Gastroesophageal sphincter (tissue), 4 donors: ENCODE results near the gene CDH4. TPM values are rescaled to one million over a fixed set of nuclear protein-coding genes. Genes with fewer than 3 reads are reported as not detected.

Source experiments
- ATAC-seq: fragments of 150-250 bp; one replicate; pipeline ENCODE4 v1.9.1; 2016; ENCODE audit warnings: mild to moderate bottlenecking, moderate library complexity
- H3K27ac ChIP-seq, 4 donors: fragments of 200-600 bp; sonication (generic) in 3 of 4; 1 replicate in 3 of 4; 2 replicates in 1 of 4; pipeline ENCODE4 v1.5.1; 2016 to 2019
- H3K27me3 ChIP-seq: fragments of 200-600 bp; sonication (generic); one replicate; pipeline ENCODE4 v1.5.1; 2019
- H3K36me3 ChIP-seq, 2 donors: fragments of 200-600 bp; sonication (generic); one replicate each; pipeline ENCODE4 v1.5.1; 2019; ENCODE audit warnings: control low read depth in 1 of 2
- H3K4me1 ChIP-seq, 3 donors: fragments of 200-600 bp; sonication (generic); 1 replicate in 2 of 3; 2 replicates in 1 of 3; pipeline ENCODE4 v1.5.1; 2016 to 2019; ENCODE audit warnings: control low read depth in 2 of 3
- H3K4me3 ChIP-seq, 2 donors: fragments of 200-600 bp; sonication (generic); one replicate each; pipeline ENCODE4 v1.5.1; 2019; ENCODE audit warnings: mild to moderate bottlenecking in 1 of 2, moderate library complexity in 1 of 2
- H3K9me3 ChIP-seq, 3 donors: fragments of 200-600 bp; sonication (generic); one replicate each; pipeline ENCODE4 v1.5.1; 2017 to 2019; ENCODE audit warnings: control low read depth in 2 of 3
- CTCF ChIP-seq, 4 experiments: fragments of 200-600 bp in 2 of 4; fragments of 450-650 bp in 2 of 4; sonication (generic) in 1 of 4; IDR thresholded peaks; one replicate each; pipeline ENCODE4 v1.5.1; 2017 to 2019; ENCODE audit warnings: antibody characterized with exemption in 4 of 4, mild to moderate bottlenecking in 2 of 4, moderate library complexity in 2 of 4
- EP300 ChIP-seq: sonication (generic); formaldehyde crosslinking; IDR thresholded peaks from one replicate; pipeline ENCODE4 v1.6.1; 2017; ENCODE audit warnings: antibody characterized with exemption, mild to moderate bottlenecking
- POLR2A ChIP-seq, 2 donors: fragments of 450-650 bp; IDR thresholded peaks; one replicate each; pipeline ENCODE4 v1.6.1; 2017; ENCODE audit warnings: antibody characterized with exemption in 2 of 2, mild to moderate bottlenecking in 2 of 2, moderate library complexity in 1 of 2
- POLR2AphosphoS5 ChIP-seq: sonication (generic); formaldehyde crosslinking; IDR thresholded peaks from one replicate; pipeline ENCODE4 v1.6.1; 2017; ENCODE audit warnings: antibody characterized with exemption
- WGBS, 2 donors: methylation state at CpG; one replicate each; pipeline ENCODE4 v1.1.5; 2018; ENCODE audit warnings: low coverage in 1 of 2; 5-methylcytosine and 5-hydroxymethylcytosine counted together
- total RNA-seq, 4 donors: library from RNA; depleted of rRNA; stranded (reverse); fragments of >200 nt; gene quantifications; one replicate each; pipeline ENCODE4 v1.1.0, GENCODE V29; 2016

Gene CDH4
- total RNA-seq, 4 donors from 2014 or later = under 0.01 to 1.5 (median 0.42) TPM; not detected in 1

GRCh38 chr20:61923371-61924166 lies 671.5 kb downstream of the CDH4 start:
- Histone ChIP-seq H3K27ac (no peak overlapping the region), H3K9me3 (no peaks in the 10 kb centered on the region), H3K36me3 (no peaks in the 10 kb centered on the region), H3K4me1 (no peaks in the 10 kb centered on the region), H3K27me3 (peaks cover 32% of the 10 kb centered on the region), H3K4me3 (no peak overlapping the region)
- ATAC-seq = no peak
- 65% methylated on average over 5 of the region's 28 CpGs; no CpG with 5 or more reads in 1 of the 2 donors for WGBS, 2 donors
- TF ChIP-seq POLR2A (IDR thresholded peaks at IDR 0.05) (no peak), POLR2AphosphoS5 (no peak)

- Histone ChIP-seq H3K9me3 (no peaks in the 10 kb centered on the region), H3K36me3 (no peaks in the 10 kb centered on the region), H3K27me3 (peaks cover 32% of the 10 kb centered on the region), H3K4me1 (no peaks in the 10 kb centered on the region), H3K4me3 (no peak overlapping the region), H3K27ac (no peak overlapping the region)
- ATAC-seq = no peak
- 93% methylated on average over 3 of the region's 19 CpGs; no CpG with 5 or more reads in 1 of the 2 donors for WGBS, 2 donors
- TF ChIP-seq POLR2AphosphoS5 = no peak
- no peak for TF ChIP-seq CTCF (IDR thresholded peaks at IDR 0.05)
- TF ChIP-seq EP300 = no peak
- TF ChIP-seq POLR2A (IDR thresholded peaks at IDR 0.05) = no peak
These were observed 672.3 kb downstream of the CDH4 start for GRCh38 chr20:61924211-61924857.

DNA sequence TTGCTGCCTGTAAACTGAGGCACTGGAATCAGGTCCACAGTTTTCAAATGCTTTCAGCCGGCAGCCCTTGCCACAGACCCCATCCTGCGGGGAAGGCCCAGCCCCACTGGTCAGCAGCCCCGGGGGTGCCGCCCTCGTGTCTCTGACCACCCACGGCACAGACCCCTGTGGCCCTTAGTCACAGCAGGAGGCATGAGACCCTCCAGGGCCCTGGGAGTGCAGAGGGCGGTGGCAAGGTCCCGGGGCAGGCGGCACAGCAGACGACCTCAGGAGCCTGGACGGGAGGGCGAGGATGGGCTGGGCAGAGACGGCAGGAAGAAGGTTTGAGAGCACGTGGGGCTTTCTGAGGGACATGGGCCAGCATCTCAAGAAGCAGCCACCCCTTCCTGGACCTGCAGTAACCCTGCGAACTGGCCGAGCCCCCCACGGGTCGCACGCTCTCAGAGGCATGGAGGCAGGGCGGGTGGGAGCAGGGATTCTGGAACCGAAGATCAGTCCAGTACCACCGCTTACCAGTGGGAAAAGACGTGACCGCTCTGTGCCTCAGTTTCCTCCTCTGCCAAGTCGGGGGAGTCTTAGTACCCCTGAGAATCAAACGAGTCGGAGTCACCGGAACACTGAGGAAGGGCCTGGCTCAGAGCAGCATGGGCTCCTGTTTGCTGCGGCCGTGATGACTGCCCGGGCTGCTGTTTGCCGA lies 672.9 kb downstream of the CDH4 start:
- 82 to 94% methylated on average over 8 to 11 of the region's 32 CpGs for WGBS, 2 donors
- TF ChIP-seq POLR2AphosphoS5 (no peak), POLR2A (IDR thresholded peaks at IDR 0.05) (no peak), EP300 (no peak), CTCF (IDR thresholded peaks at IDR 0.05) (no peak)
- no peaks in the 10 kb centered on the region for H3K36me3 ChIP-seq
- no peaks in the 10 kb centered on the region for H3K9me3 ChIP-seq
- H3K27me3 ChIP-seq = peaks cover 32% of the 10 kb centered on the region
- no peak overlapping the region for H3K27ac ChIP-seq
- no peaks in the 10 kb centered on the region for H3K4me1 ChIP-seq
- no peak overlapping the region for H3K4me3 ChIP-seq
- no peak for ATAC-seq

DNA sequence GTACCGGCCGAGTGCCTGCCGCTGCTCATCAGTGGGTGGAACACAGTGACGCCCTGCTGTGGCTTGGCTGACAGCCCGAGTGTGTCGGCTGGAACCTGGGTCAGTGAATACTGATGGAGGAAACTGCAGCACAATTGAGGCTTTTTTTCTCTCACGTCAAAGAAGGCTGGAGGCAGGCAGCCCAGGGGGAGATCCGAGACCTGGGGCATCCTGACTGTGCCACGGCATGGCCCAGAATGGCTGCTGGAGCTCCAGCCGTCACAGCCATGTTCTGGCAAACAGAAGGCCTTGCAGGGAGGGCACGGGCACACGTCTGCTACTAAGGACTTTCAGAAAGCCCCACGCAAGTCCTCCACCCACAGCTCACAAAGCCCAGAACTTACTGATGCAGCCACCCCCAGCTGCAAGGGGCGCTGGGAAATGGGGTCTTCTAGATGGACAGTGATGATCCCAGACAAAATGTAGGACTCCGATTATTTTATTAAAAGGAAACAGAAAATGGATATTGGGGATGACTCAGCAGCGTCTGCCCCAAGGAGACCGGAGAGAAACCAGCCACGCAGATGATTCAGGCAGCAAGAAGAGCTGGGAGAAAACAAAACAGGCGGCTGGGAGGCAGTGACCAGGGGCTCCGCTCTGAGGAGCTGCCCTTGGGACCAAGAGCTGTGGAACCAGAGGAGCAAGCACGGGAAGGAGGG lies 673.6 kb downstream of the CDH4 start:
- H3K27me3 ChIP-seq = peaks cover 32% of the 10 kb centered on the region
- TF ChIP-seq EP300 = no peak
- TF ChIP-seq POLR2AphosphoS5 = no peak
- no peak for TF ChIP-seq POLR2A (IDR thresholded peaks at IDR 0.05)
- TF ChIP-seq CTCF (IDR thresholded peaks at IDR 0.05) = no peak
- no peak overlapping the region for H3K27ac ChIP-seq
- H3K4me3 ChIP-seq = no peak overlapping the region
- H3K4me1 ChIP-seq = no peaks in the 10 kb centered on the region
- WGBS, 2 donors = 50% methylated on average over 2 of the region's 21 CpGs; no CpG with 5 or more reads in 1 of the 2 donors
- no peak for ATAC-seq
- no peaks in the 10 kb centered on the region for H3K9me3 ChIP-seq
- no peaks in the 10 kb centered on the region for H3K36me3 ChIP-seq

GRCh38 chr20:61926253-61926613 lies 674.2 kb downstream of the CDH4 start:
- Histone ChIP-seq H3K9me3 (no peaks in the 10 kb centered on the region), H3K27ac (no peak overlapping the region), H3K27me3 (peaks cover 32% of the 10 kb centered on the region), H3K4me1 (no peaks in the 10 kb centered on the region), H3K4me3 (no peak overlapping the region), H3K36me3 (no peaks in the 10 kb centered on the region)
- TF ChIP-seq EP300 = no peak
- no peak for TF ChIP-seq POLR2A (IDR thresholded peaks at IDR 0.05)
- no peak for TF ChIP-seq POLR2AphosphoS5
- TF ChIP-seq CTCF (IDR thresholded peaks at IDR 0.05) = no peak
- ATAC-seq = no peak
- WGBS, 2 donors = 50 to 87% methylated on average over 1 to 3 of the region's 14 CpGs
